Measurements from ENCODE around the gene SPATA1.

Gene SPATA1

DNA sequence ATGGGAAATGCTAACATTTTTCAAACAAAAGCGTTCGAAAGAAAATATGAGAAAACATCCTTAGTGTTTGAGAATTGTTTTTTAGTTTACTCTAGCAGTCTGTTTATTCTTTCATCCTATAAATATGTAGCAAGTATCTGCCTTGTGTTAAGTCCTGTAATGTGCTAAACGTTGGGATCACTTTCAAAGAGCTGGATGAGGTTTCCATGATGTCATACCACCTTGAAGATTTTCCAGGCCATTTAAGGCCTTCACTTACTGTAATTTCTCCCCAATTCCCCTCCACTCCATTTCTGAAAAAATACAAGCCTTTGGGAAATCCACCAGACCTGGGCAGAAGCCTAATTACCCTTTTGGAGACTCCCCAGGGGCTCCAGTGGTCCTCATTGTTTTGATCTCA, 92.2 kb downstream of the SPATA1 start:
- Histone ChIP-seq H3K4me1 (peaks cover 0 to 40% (median 20%) of the 10 kb centered on the region in 4 donors), H3K36me3 (no peaks in the 10 kb centered on the region), H3K4me3 (no peak overlapping the region), H3K9me3 (peaks cover 0 to 4% (median 0%) of the 10 kb centered on the region in 3 donors), H3K27me3 (no peaks in the 10 kb centered on the region), H3K27ac (peak overlapping the region; percentile 8 to 77)
- TF ChIP-seq CTCF (IDR thresholded peaks at IDR 0.05): no peak
- no peak for DNase-seq
- intact Hi-C loops (cut with DNase I; ENCODE audit: low total_unique reads): no loop called here

- no peaks in the 10 kb centered on the region for H3K9me3 ChIP-seq
- no peaks in the 10 kb centered on the region for H3K27me3 ChIP-seq
- no peak overlapping the region for H3K4me3 ChIP-seq
- intact Hi-C loops (cut with DNase I; ENCODE audit: low total_unique reads): no loop called here
- no peak for TF ChIP-seq CTCF (IDR thresholded peaks at IDR 0.05)
- no peaks in the 10 kb centered on the region for H3K36me3 ChIP-seq
- H3K27ac ChIP-seq: peak overlapping the region; percentile 77 to 79
- peaks cover 0 to 41% (median 23%) of the 10 kb centered on the region in 4 donors for H3K4me1 ChIP-seq
- DNase-seq: no peak
Observed at GRCh38 chr1:84598846-84599741, 92.9 kb downstream of the SPATA1 start.

GRCh38 chr1:84600796-84601195, 94.6 kb downstream of the SPATA1 start:
- H3K27me3 ChIP-seq: no peaks in the 10 kb centered on the region
- H3K4me3 ChIP-seq: no peak overlapping the region
- peaks cover 0 to 41% (median 23%) of the 10 kb centered on the region in 4 donors for H3K4me1 ChIP-seq
- no peak for TF ChIP-seq CTCF (IDR thresholded peaks at IDR 0.05)
- no peak for DNase-seq
- peak overlapping the region; percentile 77 to 79 for H3K27ac ChIP-seq
- H3K36me3 ChIP-seq: no peaks in the 10 kb centered on the region
- intact Hi-C loops (cut with DNase I; ENCODE audit: low total_unique reads): loop anchor here (10.0 kb wide), 2 partner anchors 96 to 456 kb away; partner anchors contain the start of genes GNG5, PRKACB and SPATA1
- no peaks in the 10 kb centered on the region for H3K9me3 ChIP-seq

DNA sequence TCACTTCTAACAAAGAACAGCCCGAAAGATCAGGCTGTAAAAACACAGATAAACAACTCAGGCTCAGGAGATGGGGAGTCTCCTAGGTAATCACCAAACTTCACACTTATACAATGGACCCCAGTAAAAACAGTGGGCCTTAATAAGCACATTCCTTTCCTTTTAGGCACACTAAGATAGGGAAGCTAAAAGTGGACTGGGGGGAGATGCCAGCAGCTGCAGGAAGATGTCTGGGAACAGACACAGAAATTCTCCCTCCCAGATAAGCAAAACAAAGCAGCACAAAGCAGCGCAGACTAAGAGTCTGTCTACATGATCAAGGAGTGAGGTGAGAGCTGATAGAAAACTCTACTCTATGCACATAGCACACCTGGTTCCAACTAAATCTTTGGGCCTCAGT, 97.0 kb downstream of the SPATA1 start:
- peaks cover 0 to 38% (median 23%) of the 10 kb centered on the region in 4 donors for H3K4me1 ChIP-seq
- DNase-seq: no peak
- TF ChIP-seq CTCF (IDR thresholded peaks at IDR 0.05): no peak
- intact Hi-C loops (cut with DNase I; ENCODE audit: low total_unique reads): loop anchor here (10.0 kb wide), 2 partner anchors 98 to 458 kb away; partner anchors contain the start of genes GNG5, PRKACB and SPATA1
- no peaks in the 10 kb centered on the region for H3K9me3 ChIP-seq
- no peaks in the 10 kb centered on the region for H3K36me3 ChIP-seq
- peak overlapping the region; percentile 40 to 48 for H3K4me3 ChIP-seq
- H3K27me3 ChIP-seq: no peaks in the 10 kb centered on the region
- peak overlapping the region; percentile 68 to 72 for H3K27ac ChIP-seq

DNA sequence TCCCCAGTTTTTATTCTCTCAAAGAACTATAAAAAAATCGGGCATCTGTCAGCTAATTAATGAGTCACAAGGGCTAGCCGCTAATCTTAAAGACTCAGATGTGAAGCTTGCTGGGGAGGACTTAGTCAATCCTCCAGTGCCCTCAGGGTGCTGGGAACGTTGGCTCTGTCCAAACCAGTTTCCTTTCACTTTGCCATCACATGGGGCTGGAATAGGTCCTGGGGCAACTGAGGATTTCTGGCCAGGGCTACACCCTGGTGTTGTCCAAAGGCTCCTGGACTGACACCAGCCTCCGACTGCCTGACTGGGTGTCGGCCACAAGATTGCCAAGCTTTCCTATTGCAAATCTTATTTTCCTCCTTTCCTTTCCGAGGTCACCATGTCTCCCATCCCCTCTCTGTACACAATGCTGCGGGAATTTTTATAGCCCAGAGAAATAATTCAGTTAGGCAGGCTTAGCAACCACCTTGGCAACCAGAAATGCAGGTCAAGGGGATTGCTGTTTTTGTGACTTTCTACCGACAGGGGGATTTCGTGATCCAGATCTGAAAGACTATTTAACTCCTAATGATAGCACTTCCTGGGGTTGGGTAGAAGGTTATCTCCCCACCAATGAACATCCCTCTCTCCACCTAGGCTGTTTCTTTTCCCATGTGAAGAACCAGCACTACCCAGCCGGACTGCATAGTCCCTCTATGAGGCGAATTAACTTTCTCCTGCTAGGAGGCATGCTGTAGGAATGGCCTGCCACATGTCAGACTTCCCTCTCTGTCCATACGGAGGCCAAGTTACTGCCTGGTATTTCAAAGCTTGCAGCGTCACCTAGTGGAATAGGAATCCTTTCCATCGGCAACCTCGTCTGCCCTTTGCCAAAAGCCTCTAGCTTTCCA, 98.0 kb downstream of the SPATA1 start:
- Histone ChIP-seq H3K4me1 (peaks cover 0 to 29% (median 16%) of the 10 kb centered on the region in 4 donors), H3K27ac (peak overlapping the region; percentile 68 to 72), H3K27me3 (no peaks in the 10 kb centered on the region), H3K9me3 (no peaks in the 10 kb centered on the region), H3K36me3 (no peaks in the 10 kb centered on the region), H3K4me3 (peak overlapping the region; percentile 40 to 48)
- intact Hi-C loops (cut with DNase I; ENCODE audit: low total_unique reads): loop anchor here (10.0 kb wide), 2 partner anchors 99 to 459 kb away; partner anchors contain the start of genes GNG5, PRKACB and SPATA1
- TF ChIP-seq CTCF (IDR thresholded peaks at IDR 0.05): peak; percentile 83 to 88
- peak; percentile 57 to 86 for DNase-seq
